Erythroblast (primary cell): ENCODE data around the gene CSPG5.

Experiments
- GATA1 ChIP-seq: IDR thresholded peaks from 2 replicates; pipeline ENCODE4 v1.6.1; 2011; ENCODE audit warnings: low read depth, mild to moderate bottlenecking, control low read depth, low read length, moderate library complexity
- POLR2A ChIP-seq: IDR thresholded peaks from 2 replicates; pipeline ENCODE4 v1.6.1; 2011; ENCODE audit warnings: mild to moderate bottlenecking, low read length

- no peak for TF ChIP-seq POLR2A
- TF ChIP-seq GATA1: no peak
Measured at GRCh38 chr3:47605652-47606051, 27.0 kb upstream of the CSPG5 start.
